Jurkat, Clone E6-1 (cell line): Measurements from ENCODE around the gene WHRN. TPM values are rescaled to one million over a fixed set of nuclear protein-coding genes. Genes with fewer than 3 reads are reported as not detected.

Source experiments
- DNase-seq: peaks from one replicate; pipeline ENCODE4 v3.0.0-alpha.2; 2011; ENCODE audit warnings: low read depth, low spot score
- H3K4me3 ChIP-seq: 2 replicates; pipeline ENCODE4 v1.5.1; 2011; ENCODE audit warnings: mild to moderate bottlenecking, low read length, control low read depth, moderate library complexity
- polyA plus RNA-seq: library from polyadenylated mRNA; unstranded; fragments of >200 nt; gene quantifications from one replicate; pipeline ENCODE4 v1.2.1, GENCODE V29; 2012; ENCODE audit warnings: missing spikeins; ENCODE audit not compliant: insufficient read length, insufficient read depth

WHRN gene
- polyA plus RNA-seq = 2.1 TPM

DNA sequence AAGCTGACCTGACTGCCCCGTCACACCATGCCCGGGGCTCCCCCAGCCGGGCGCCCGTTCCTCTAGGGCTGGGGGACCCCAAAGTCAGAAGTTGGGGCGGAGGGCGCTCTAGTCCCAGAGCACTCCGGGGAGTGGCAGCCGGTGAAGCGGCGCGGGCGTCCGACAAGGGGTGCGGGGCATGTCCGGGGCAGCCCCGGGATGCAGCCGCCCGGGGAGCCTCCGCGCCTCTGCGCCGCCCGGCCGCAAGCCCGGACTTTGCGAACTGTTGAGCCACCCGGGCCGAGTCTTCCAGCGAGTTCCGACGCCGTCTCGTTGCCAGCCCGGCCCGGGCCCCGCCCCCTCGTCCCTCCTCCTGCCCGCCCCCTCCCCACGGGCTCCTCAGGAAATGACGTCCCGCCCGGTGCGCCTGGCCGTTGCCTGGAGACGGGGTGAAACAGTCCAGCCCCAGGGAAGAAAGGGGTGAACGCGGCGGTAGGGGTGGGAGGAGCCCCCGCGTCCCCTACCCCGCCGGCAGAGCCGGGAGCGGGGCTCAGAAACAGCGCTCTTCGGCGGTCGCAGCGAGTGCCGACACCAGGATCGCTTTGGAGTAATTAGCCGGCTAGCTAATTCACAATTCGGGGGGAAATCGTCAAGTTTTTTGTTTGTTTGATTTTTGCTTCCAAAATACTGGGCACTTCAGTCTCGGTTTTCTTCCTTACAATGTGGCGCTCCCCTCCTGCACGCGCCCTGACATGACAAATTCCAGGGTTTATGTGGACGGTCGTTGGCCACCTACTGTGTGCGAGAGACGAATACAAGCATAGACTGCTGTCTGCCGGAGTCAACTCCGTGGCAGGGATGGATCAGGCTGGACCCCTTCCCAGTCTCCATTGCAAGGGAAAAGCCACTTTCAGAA is at the start of gene WHRN:
Gene WHRN, minus strand, starts transcription at position 287 of the 895 bp plus-strand sequence. CDS start 672 bp downstream, outside the sequence.
- DNase-seq = peak; percentile 62
- peak within 1 kb of the TSS; percentile 62 for H3K4me3 ChIP-seq

DNA sequence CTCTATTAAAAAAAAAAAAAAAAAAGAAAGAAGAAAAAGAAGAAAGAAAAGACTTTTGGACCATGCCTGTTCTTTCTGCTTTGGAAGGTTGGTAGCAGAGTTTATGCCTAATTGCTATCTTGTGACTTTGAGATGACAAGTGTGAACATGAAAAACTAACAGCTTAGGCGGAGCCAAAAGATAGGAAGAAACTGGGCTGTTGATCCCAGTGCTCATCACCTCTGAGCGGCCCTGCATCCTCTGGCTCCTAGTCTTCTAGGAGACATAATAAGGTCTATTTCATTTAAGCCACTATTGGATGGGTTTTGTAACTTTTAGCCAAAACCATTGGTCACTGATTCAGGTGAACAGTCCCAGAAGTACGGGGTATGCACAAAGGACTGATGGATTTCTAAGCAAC is 47.9 kb upstream of the WHRN start:
- DNase-seq = no peak
- H3K4me3 ChIP-seq = no peak overlapping the region

DNA sequence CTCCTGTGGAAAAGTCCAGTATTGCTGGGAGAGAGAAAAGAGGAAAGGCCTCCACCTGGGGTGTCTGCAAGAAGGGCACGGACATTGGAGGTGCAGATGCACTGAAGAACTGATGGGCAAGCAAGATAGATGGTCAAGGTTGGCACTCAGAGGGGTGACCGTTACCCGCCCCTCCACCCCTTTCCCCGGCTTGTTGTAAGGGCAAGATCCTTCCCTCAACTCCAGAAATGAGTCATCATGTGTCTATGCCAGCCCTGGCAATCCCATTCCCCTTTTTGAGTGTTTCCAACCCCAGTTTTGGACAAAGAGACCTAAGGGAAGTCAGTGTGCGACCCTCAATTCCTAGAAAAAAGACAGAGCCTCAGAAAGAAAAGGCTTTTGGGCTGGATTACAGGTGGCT is 47.4 kb upstream of the WHRN start:
- H3K4me3 ChIP-seq = no peak overlapping the region
- no peak for DNase-seq

DNA sequence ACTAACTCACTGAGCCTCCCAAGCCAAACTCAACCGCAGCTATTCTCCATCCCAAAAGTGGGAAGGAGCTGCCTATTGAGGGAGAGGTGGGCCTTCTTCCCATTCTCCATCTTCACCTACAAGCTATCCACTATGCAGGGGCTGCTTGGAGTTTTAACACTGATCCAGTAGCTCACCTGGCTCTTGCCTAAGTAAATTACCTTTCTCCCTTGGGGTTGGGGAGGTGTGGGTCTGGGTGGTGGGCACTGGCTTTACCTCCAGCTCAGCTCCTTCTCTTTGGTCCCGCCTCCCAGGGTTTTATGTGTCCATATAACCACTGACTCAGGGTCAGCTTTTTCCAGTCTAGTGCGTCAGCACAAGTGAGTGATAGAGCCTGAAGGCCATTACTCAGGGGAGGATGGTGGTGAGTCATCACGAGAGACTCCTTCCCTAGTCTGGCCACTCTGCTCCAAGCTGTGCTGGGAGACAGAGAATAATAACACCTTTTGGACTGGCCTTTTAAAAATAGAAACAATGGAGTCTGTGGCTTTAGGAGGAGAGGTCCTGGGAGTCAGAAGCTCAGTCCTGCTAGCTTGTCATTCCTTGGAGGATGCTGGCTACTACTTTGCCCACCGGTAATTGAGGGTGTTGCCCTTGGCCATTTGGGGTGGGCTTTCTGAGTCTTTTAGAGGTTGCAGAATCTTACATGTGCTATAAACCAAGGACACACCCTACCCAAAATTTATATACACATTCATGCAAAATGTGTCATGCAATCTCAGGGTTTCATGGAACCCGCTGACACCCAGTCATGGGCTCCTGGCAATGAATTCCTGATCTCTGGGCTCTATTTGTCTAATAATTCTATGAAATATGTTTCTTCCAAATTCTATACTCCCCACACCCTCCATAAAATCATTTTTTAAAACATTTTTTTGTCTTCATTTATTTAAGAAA is 46.7 kb upstream of the WHRN start:
- no peak overlapping the region for H3K4me3 ChIP-seq
- no peak for DNase-seq

DNA sequence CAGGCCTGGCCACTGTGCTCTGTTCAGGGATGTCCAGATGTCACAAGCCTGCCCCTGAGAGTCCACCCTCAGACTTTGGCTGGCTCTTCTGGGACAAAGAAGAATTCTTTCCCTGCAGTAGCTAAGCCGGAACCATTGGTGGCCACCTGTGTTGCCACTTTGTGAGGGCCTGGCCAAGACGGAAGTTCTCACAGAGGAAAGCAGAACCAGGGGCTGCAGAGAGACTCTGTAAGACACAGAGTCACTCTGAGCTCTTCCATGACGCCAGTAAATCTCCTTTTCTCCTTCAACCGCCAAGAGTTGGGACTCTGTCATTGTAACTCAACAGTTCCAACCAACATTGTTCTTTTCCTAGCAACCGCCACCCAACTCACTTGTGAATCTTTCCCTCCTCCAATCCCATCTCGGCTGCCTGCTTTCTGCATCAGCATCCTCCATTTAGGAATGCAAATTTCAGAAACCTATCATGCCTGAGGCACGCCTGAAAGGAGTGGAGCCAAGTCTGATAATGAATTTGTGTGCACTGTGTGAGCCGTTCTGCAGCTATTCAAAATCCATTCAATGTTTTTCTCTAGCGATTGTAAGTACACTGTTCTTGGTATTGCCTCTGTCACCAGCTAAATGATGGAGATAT is 44.5 kb upstream of the WHRN start:
- no peak overlapping the region for H3K4me3 ChIP-seq
- no peak for DNase-seq

DNA sequence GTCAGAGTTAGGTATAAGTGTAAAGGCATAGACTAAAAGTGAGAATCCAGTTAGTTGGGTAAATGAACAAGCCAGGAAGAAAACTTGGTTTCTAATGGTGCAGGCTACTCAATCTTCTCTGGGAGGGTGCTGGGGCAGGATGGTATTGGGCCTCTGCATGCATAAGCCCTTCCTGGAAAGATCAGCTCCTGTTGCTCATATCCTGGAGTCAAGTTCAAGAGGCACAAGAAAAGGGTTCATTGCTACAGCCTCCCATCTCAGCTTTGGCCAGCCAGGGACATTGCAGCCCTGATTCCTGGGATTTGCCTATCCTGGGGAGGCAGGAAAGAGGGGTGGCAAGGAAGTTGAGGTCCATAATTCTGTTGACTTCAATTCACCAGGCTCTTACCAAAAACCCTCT is 41.6 kb upstream of the WHRN start:
- DNase-seq = no peak
- H3K4me3 ChIP-seq = no peak overlapping the region

DNA sequence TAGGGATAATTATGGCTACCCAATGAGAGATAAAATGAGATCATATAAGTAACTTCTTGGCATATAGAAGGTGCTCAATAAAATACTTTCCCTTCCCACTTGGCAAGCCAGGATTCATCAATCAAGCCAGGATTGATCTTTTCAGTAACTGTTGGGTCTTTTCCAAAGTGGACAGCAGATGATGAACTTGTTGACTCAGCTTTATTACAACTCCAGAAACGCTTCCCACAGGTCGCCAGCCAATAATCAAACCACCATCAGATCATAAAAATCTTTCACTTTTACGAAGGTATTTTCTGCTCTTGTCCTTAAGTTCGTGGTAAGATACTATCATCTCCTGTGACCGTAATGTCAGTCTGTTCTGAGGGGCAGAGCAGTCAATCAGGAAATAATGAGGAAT is 39.8 kb upstream of the WHRN start:
- DNase-seq = no peak
- H3K4me3 ChIP-seq = no peak overlapping the region

DNA sequence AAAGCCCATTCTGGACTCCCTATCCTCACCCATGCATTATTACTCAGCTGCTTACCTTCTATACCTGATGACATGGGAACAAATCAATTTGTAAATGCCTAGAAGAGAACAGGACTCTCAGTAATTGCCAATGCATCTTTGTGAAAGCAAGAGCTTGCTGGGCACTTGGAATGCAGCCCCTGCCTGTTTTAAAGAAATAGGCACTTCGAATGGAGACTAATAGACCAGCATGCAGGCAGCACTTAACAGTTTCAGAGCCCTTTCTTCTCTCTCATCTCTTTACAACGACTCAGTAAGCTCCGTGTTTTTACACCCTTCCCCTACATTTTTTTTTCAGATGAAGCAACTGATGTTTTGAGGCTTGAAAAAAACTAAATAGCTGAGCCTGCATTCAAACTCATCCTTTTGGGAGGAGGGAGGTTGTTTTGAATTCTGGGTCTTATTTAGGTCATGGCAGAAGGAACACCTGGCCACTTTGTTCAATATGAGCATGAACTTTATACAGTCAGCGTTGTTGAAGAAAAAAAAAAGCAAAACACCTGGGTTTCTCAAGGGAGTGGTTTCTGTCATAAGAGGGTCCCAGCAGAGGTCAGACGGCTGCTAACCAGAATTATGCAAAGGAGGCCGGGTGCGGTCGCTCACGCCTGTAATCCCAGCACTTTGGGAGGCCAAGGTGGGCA is 34.6 kb upstream of the WHRN start:
- H3K4me3 ChIP-seq = no peak overlapping the region
- no peak for DNase-seq

DNA sequence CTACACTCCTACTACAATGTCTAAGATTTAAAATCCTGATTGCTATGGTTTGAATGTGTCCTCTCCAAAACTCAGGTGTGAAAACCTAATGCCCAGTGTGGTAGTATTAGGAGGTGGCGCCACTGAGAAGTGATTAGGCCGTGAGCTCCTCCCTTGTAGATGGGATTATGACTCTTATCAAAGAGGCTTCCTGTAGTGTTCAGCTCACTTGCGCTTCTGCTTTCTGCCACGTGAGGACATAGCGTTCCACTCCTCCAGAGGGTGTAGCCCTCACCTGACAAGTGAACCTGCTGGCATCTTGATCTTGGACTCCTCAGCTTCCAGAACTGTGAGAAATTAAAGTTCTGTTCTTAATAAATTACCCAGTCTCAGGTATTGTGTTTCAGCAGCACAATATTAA is 33.0 kb upstream of the WHRN start:
- H3K4me3 ChIP-seq = no peak overlapping the region
- DNase-seq = peak; percentile 30

DNA sequence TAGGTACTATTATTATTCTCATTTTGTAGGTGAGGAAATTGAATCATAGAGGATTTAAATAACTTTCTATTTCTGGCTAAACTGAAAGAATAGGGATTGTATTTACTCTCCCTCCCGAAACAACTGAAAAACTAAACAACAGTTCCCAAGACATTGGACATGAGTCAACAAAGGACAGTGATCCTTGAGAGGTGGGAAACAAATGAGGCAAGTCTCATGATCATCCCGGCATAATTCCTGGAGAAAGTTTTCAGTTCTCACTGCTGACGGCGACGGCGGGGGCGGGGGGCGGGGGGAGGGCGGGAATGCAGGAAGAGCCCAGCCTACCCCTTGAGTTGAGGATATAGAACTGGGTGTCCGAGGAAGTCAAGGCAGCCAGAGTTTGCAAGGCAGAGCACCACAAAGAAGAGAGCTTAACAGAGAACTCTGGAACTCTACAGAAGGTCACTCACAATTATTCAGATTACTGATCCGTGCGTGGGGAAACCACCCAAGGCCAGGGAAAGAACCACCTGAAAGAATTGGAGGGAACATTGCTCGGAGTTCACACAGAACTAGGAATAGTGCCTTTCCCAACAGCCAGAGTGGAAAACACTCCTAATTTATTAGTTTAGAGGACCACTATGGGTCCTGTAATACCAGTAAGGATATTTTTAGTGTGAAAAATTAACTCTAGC is 27.4 kb upstream of the WHRN start:
- no peak overlapping the region for H3K4me3 ChIP-seq
- no peak for DNase-seq

DNA sequence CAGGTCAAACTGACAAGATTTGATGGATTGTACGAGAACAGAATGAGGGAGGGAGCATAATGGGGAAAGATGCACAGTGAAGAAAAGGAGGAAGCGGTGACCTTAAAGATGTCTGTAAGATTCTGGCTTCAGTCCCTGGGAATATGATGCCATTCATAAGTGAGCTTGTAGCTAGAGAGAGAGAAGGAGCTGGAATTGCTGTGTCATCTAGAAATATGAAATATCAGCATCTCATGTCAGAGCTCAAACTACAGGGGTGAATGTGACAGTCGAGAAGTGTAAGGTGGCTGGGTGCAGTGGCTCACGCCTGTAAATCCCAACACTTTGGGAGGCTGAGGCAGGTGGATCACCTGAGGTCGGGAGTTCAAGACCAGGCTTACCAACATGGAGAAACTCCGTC is 24.0 kb upstream of the WHRN start:
- no peak for DNase-seq
- H3K4me3 ChIP-seq = no peak overlapping the region

DNA sequence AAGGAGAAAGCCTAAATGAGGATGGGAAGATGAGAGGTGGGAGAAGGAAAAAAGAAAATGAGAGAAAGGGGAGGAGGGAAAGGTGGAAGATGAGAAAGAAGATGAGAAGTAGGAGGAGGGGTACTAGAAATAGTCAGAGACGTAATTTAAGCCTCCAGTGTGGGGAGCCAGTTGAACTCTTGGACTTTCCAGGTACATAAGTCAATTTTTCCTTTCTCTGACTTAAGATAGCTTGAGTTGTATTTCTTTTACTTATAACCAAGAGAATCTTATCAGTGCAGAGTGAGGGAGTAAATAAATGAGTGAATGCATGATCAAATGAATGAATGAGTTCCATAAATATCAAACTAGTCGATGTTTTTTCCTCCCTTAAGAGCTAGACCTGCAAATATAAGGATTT is 21.5 kb upstream of the WHRN start:
- no peak overlapping the region for H3K4me3 ChIP-seq

DNA sequence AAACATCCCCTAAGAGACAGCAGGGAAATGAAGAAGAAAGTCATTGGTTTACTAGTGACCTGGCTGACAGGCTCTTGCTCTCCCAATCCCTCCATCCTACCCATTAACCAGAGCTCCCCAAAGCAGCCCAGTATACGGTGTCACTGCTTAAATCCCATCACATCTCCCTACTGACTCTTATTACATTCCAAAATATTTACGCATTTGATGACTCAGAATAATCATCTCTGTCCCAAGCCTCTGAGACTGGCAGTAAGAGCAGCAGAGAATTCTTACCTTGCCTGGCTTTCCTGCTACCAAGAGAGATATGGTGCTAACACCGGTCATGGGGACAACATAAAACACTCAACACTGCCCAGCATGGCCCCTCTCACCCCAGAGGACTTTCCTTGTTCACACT is 20.2 kb upstream of the WHRN start:
- no peak overlapping the region for H3K4me3 ChIP-seq
- no peak for DNase-seq

More for the DNA sequence above, 21.5 kb upstream of the WHRN start:
- no peak for DNase-seq

DNA sequence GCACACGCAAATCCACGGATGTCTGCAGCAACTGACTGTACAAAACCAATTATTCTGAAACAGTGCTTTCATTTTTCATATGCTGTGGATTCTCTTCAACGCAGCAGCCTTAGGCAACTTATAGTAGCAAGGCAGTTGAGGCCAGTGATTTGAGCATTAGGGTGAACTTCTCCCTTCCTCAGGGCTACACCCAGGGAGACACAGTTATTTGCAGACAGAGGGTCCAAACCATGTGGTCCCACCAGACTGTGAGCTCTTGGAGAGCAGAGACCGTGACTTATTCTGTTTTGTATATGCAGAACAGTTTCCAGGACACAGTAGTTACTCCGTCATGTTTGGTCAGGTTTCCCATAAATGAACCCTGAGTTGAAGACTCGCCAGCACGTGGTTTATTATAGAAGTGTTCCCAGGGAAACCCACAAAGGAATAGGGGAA is 19.0 kb upstream of the WHRN start:
- DNase-seq = no peak
- H3K4me3 ChIP-seq = no peak overlapping the region

DNA sequence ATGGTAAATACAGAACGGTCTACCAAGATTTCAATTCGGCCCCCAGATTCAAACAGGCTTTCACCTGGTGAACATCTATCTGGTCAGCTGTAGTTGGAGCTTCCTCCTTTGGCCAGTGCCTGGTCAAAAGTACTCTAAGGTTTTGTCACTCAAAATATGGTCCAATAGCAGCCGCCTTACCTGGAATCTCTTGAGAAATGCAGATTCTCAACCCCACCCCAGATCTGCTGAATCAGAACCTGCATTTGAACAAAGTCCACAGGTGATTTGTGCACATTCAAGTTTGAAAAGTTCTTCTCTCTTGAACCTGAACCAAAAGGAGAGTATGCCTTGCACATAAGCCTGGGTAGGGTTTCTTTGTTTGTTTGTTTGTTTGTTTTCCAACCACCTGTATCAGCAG is 17.6 kb upstream of the WHRN start:
- DNase-seq = no peak
- no peak overlapping the region for H3K4me3 ChIP-seq

DNA sequence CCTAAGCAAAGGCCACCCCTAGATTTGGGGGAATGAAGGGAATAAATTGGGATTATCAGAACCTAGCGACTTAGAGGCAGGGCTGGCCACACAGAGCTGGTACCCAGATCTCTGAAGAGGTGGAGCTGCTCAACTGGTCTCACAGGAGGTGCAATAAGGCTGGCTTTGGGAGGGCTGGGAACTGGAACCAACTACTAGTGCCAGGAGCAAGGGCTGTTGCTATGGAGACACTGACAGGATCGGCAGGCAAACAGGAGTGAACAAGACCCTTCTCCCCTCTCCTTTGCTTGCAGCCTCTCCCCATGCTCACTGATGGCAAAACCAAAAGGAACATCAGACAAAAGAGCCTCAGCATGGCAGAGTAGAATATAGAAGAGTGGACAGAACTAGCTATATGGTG is 17.0 kb upstream of the WHRN start:
- no peak for DNase-seq

DNA sequence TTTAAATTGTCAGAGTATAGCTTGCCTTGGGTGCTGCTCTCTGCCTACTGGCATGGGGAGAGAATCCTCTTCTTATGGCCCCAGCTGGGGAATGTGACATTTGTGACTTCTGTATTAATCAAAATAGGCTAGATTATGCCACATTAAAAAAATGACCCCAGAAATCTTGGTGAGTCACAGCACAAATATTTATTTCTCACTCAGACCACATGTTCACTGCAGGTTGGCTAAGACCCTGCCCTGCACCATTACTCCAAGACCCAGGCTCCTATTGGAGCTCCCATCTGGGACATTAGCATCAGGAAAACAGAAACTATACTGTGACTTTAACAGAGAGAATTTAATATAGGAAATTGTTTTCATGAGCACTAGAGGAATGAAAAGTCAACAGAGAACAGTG is 16.6 kb upstream of the WHRN start:
- H3K4me3 ChIP-seq = no peak overlapping the region
- DNase-seq = no peak

More for the DNA sequence above, 17.0 kb upstream of the WHRN start:
- H3K4me3 ChIP-seq = no peak overlapping the region

DNA sequence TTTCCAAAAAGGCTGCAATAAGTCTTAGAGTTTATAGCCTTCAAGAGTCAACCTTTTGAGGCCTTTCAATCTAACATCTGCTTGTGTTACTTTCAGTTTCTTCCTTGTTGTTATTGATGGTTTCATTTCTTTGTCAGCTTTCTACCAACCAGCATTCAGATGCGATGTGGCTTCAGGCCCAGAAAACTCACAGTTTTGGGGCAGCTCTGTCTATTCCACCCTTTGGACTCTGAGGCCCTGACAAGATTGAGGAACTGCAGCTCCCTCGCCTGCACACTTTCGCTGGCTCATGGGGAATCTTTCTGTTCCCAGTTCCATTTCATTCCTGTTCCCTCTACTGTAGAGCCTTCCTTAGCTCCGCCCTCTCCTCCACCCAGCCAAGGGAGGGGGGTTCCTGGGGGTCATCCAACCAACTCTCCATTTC is 13.3 kb upstream of the WHRN start:
- H3K4me3 ChIP-seq = no peak overlapping the region
- DNase-seq = no peak
